Panc1 (cell line): ENCODE measurements around the gene TXNIP. TPM values are rescaled to one million over a fixed set of nuclear protein-coding genes. Genes with fewer than 3 reads are reported as not detected.

Source experiments
- ATAC-seq: fragments of 200-7000 bp; cut with Tn5 transposase; 2 replicates; pipeline ENCODE4 v1.9.1; 2020; ENCODE audit warnings: mild to moderate bottlenecking, moderate library complexity
- BruUV-seq: library from RNA; stranded (reverse); fragments of 400-500 nt; replicated peaks from 2 replicates; lab custom pipeline; 2021; lab: Mats Ljungman, UMichigan
- CTCF ChIA-PET: fragments of 300-600 bp; sonication (Branson Sonifier 250); formaldehyde crosslinking; loops from one replicate; lab custom pipeline; 2022; ENCODE audit warnings: antibody characterized with exemption; lab: Charles Lee
- POLR2A ChIA-PET: fragments of 300-600 bp; sonication (Branson Sonifier 250); formaldehyde crosslinking; loops from one replicate; lab custom pipeline; 2022; ENCODE audit warnings: antibody characterized with exemption; lab: Charles Lee
- DNase-seq: peaks from one replicate; pipeline ENCODE4 v3.0.0-alpha.2; 2010; ENCODE audit warnings: low read depth, low spot score
- H3K27ac ChIP-seq: 2 replicates; pipeline ENCODE4 v1.5.1; 2011; ENCODE audit warnings: mild to moderate bottlenecking, low read length, inconsistent platforms
- H3K27me3 ChIP-seq: fragments of 200-500 bp; sonication (Bioruptor generic); 2 replicates; pipeline ENCODE4 v1.6.0; 2014; ENCODE audit warnings: low read length, inconsistent platforms; ENCODE audit not compliant: control insufficient read depth, insufficient read depth
- H3K36me3 ChIP-seq: fragments of 200-500 bp; sonication (Bioruptor generic); 2 replicates; pipeline ENCODE4 v1.5.1; 2014; ENCODE audit warnings: inconsistent platforms, mild to moderate bottlenecking, low read length, moderate library complexity; ENCODE audit not compliant: control insufficient read depth, insufficient read depth
- H3K4me1 ChIP-seq: 2 replicates; pipeline ENCODE4 v1.5.1; 2011; ENCODE audit warnings: inconsistent platforms, mild to moderate bottlenecking, low read length, moderate library complexity; ENCODE audit not compliant: control insufficient read depth, insufficient read depth
- H3K4me3 ChIP-seq, 2 experiments: 2 replicates each; pipeline ENCODE4 v1.5.1; 2011 to 2012; ENCODE audit warnings: low read depth in 2 of 2, low read length in 2 of 2, mild to moderate bottlenecking in 2 of 2, inconsistent platforms in 1 of 2, moderate library complexity in 1 of 2
- H3K9me3 ChIP-seq: fragments of 200-500 bp; sonication (Bioruptor generic); 2 replicates; pipeline ENCODE4 v1.5.1; 2014; ENCODE audit warnings: low read depth, mild to moderate bottlenecking, inconsistent platforms, low read length, moderate library complexity; ENCODE audit not compliant: control insufficient read depth, insufficient read depth
- POLR2AphosphoS5 ChIP-seq: IDR thresholded peaks from 2 replicates; pipeline ENCODE4 v1.6.1; 2012; ENCODE audit warnings: mild to moderate bottlenecking, low read depth, low read length, moderate library complexity
- SIN3A ChIP-seq: IDR thresholded peaks from 2 replicates; pipeline ENCODE4 v1.6.1; 2012; ENCODE audit warnings: low read depth, mild to moderate bottlenecking, low read length, moderate library complexity, borderline replicate concordance; ENCODE audit not compliant: insufficient read depth
- TCF7L2 ChIP-seq: IDR thresholded peaks from 2 replicates; pipeline ENCODE4 v1.6.1; 2011; ENCODE audit warnings: mild to moderate bottlenecking, low read depth, low read length, inconsistent platforms
- in situ Hi-C: cut with HindIII; loops from 2 replicates; pipeline ENCODE4 v1.10.0; 2016; ENCODE audit warnings: low sequenced_read_pairs, low pct_unique_long_range_greater_than_20kb
- intact Hi-C: fragments of 100-400 bp; cut with micrococcal nuclease; formaldehyde crosslinking; loops from one replicate; pipeline ENCODE4 v1.10.0; 2022; ENCODE audit not compliant: unreplicated experiment
- total RNA-seq: library from RNA; stranded (reverse); gene quantifications from one replicate; pipeline ENCODE4 v1.2.1, GENCODE V29; 2021; ENCODE audit not compliant: unreplicated experiment
- TF ChIP-seq, protein P1 (sequence below): fragments of 450-650 bp; IDR thresholded peaks from 2 replicates; pipeline ENCODE4 v1.5.1; 2017; ENCODE audit warnings: mild to moderate bottlenecking
- TF ChIP-seq, protein P2 (sequence below), 2 experiments: IDR thresholded peaks; 2 replicates each; pipeline ENCODE4 v1.6.1; 2011 to 2012; ENCODE audit warnings: low read depth in 2 of 2, control low read depth in 1 of 2, low read length in 1 of 2, mild to moderate bottlenecking in 1 of 2, moderate library complexity in 1 of 2; ENCODE audit not compliant: insufficient read depth in 1 of 2

The TXNIP gene
- total RNA-seq, 1 experiment from 2014 or later, result 15.2 TPM

DNA sequence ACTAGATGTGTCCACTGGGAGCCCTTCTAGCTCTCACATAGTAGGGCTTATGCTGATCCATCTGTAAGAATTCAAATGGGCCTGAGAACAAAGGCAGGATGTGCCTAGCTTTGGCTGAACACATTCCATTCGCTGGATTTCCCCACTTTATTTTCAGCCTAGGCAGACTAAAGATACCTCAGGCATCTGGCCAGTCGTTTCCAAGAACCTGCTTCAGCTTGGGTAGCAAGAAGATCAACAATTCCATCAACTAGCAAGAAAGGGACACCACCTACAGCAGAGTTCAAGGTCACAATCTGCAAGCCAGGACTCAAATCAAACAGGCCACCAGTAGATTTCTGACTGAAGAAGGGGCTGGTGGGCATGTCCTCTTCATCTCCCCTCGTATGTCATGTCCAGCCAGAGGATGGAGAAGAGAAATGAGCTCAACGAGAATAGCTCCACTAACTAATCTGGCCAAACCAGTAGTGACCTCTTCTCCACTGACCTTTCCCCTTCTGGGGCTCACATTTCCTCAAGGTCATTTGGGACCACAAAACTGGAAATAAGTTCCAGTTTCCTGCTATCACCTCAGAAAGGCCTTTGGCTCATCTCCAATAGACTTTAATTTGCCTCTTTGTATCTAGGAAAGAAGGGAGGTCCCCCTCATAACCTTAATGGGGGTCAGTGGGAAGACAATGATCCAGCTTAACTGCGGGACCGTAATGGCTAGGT, 14.2 kb downstream of the TXNIP start:
- intact Hi-C loops, result no loop called here
- BruUV-seq, result no TSS peak
- in situ Hi-C loops, result no loop called here
- no peak for DNase-seq
- Histone ChIP-seq H3K36me3 (no peaks in the 10 kb centered on the region), H3K27ac (no peak overlapping the region), H3K27me3 (no peaks in the 10 kb centered on the region), H3K4me3 (no peak overlapping the region), H3K4me1 (0 out of 2 replicates have a peak, but pooled peaks cover 4% of the 10 kb centered on the region), H3K9me3 (no peaks in the 10 kb centered on the region)
- TF ChIP-seq TCF7L2 (no peak), POLR2AphosphoS5 (no peak), SIN3A (no peak)
- TF ChIP-seq, protein P1, sequence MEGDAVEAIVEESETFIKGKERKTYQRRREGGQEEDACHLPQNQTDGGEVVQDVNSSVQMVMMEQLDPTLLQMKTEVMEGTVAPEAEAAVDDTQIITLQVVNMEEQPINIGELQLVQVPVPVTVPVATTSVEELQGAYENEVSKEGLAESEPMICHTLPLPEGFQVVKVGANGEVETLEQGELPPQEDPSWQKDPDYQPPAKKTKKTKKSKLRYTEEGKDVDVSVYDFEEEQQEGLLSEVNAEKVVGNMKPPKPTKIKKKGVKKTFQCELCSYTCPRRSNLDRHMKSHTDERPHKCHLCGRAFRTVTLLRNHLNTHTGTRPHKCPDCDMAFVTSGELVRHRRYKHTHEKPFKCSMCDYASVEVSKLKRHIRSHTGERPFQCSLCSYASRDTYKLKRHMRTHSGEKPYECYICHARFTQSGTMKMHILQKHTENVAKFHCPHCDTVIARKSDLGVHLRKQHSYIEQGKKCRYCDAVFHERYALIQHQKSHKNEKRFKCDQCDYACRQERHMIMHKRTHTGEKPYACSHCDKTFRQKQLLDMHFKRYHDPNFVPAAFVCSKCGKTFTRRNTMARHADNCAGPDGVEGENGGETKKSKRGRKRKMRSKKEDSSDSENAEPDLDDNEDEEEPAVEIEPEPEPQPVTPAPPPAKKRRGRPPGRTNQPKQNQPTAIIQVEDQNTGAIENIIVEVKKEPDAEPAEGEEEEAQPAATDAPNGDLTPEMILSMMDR, result no peak
- TF ChIP-seq, protein P2, sequence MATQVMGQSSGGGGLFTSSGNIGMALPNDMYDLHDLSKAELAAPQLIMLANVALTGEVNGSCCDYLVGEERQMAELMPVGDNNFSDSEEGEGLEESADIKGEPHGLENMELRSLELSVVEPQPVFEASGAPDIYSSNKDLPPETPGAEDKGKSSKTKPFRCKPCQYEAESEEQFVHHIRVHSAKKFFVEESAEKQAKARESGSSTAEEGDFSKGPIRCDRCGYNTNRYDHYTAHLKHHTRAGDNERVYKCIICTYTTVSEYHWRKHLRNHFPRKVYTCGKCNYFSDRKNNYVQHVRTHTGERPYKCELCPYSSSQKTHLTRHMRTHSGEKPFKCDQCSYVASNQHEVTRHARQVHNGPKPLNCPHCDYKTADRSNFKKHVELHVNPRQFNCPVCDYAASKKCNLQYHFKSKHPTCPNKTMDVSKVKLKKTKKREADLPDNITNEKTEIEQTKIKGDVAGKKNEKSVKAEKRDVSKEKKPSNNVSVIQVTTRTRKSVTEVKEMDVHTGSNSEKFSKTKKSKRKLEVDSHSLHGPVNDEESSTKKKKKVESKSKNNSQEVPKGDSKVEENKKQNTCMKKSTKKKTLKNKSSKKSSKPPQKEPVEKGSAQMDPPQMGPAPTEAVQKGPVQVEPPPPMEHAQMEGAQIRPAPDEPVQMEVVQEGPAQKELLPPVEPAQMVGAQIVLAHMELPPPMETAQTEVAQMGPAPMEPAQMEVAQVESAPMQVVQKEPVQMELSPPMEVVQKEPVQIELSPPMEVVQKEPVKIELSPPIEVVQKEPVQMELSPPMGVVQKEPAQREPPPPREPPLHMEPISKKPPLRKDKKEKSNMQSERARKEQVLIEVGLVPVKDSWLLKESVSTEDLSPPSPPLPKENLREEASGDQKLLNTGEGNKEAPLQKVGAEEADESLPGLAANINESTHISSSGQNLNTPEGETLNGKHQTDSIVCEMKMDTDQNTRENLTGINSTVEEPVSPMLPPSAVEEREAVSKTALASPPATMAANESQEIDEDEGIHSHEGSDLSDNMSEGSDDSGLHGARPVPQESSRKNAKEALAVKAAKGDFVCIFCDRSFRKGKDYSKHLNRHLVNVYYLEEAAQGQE (IDR thresholded peaks at IDR 0.05; ENCODE audit: insufficient read depth in 1 of 2, low read depth in 2 of 2, low read length in 1 of 2), result no peak
- ATAC-seq, result no peak
- ChIA-PET CTCF (interaction anchor here (0.5 kb wide), 1 partner anchor 30 kb away, joined by 5 read pairs; no protein-coding TSS in a partner anchor), POLR2A (interaction anchor here (0.6 kb wide), 1 partner anchor 56 kb away, joined by 16 read pairs; no protein-coding TSS in a partner anchor)

DNA sequence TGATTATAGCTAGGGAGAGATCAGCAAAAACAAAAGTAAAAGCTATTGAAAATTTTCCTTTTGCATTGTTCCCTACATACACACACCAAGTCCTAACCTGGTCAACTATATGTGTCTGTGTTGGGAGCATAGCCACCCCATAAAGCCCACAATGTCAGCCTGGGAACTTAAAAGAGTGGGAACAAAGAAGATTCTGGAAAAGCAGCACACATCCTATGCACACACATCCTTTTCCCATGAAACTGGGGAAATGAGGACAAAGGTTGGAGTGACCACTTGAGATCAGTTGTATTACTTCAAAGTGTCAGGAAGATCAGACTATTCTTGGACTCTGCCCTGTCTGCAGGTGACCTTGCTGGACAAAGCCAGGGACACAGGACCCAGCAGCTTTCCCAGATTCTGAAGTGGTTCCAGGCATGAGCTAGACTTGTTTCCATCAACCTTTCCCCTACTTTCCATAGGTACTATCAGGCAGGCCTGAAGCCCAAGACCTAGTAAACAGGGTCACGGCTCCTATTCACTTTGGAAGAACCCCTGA, 15.9 kb downstream of the TXNIP start:
- POLR2A ChIA-PET, result no interaction called here
- BruUV-seq, result no TSS peak
- Histone ChIP-seq H3K27ac (no peak overlapping the region), H3K4me1 (0 out of 2 replicates have a peak, but pooled peaks cover 4% of the 10 kb centered on the region), H3K27me3 (no peaks in the 10 kb centered on the region), H3K4me3 (no peak overlapping the region), H3K36me3 (no peaks in the 10 kb centered on the region), H3K9me3 (no peaks in the 10 kb centered on the region)
- CTCF ChIA-PET, result interaction anchor here (0.7 kb wide), 1 partner anchor 134 kb away, joined by 7 read pairs; no protein-coding TSS in a partner anchor
- DNase-seq, result no peak
- in situ Hi-C loops, result no loop called here
- TF ChIP-seq, protein P1, result no peak
- ATAC-seq, result no peak
- intact Hi-C loops, result no loop called here
